Pancreas (tissue), 10 donors: Measurements from ENCODE around the gene AKAP12. TPM values are rescaled to one million over a fixed set of nuclear protein-coding genes. Genes with fewer than 3 reads are reported as not detected.

Experiments used
- ATAC-seq, 4 donors: fragments of 200-7000 bp; cut with Tn5 transposase; one replicate each; pipeline versions ENCODE4 v1.8.0 to v1.9.1; 2020; ENCODE audit warnings: mild to moderate bottlenecking in 4 of 4, moderate library complexity in 4 of 4
- DNase-seq, 6 donors: peaks; one replicate each; pipeline ENCODE4 v3.0.0-alpha.2; 2020
- FAIRE-seq: peaks from 2 replicates; lab custom pipeline; 2012; peaks lifted over from hg19 to GRCh38; lab: Jason Lieb, UNC
- H3K27ac ChIP-seq, 4 donors: fragments of 200-600 bp; sonication (generic); 1 replicate in 3 of 4; 2 replicates in 1 of 4; pipeline versions ENCODE4 v1.5.0 to v1.8.0; 2020
- H3K27me3 ChIP-seq, 4 donors: fragments of 200-600 bp; one replicate each; pipeline ENCODE4 v1.8.0; 2021
- H3K36me3 ChIP-seq, 3 donors: fragments of 200-600 bp; sonication (generic) in 1 of 3; one replicate each; pipeline versions ENCODE4 v1.5.0 to v1.8.0; 2020 to 2021
- H3K4me1 ChIP-seq, 3 donors: fragments of 200-600 bp; one replicate each; pipeline ENCODE4 v1.8.0; 2021
- H3K4me3 ChIP-seq, 4 donors: fragments of 200-600 bp; sonication (generic) in 2 of 4; one replicate each; pipeline versions ENCODE4 v1.5.0 to v1.8.0; 2020 to 2021
- H3K9me3 ChIP-seq, 4 donors: fragments of 200-600 bp; one replicate each; pipeline ENCODE4 v1.8.0; 2021
- WGBS, 2 donors: extraction: QIAGEN DNeasy Blood & Tissue Kit; methylation state at CpG; one replicate each; pipeline ENCODE4 v1.1.7; 2013; 5-methylcytosine and 5-hydroxymethylcytosine counted together
- intact Hi-C, 3 donors: fragments of 100-400 bp; cut with DNase I; formaldehyde crosslinking; loops; one replicate each; pipeline versions ENCODE4 v1.11.1 to v1.14.2; 2022
- polyA plus RNA-seq, 2 donors: library from polyadenylated mRNA; stranded (reverse); fragments of 200-250 nt; gene quantifications; one replicate each; pipeline ENCODE4 v1.2.3, GENCODE V29; 2013
- total RNA-seq, 6 donors: library from RNA; stranded (reverse); fragmentation: NEBNext Ultra II Directional in 4 of 6; extraction: Animal tissue kit (Norgen Biotek cat#: 25700) in 4 of 6; gene quantifications; one replicate each; pipeline versions ENCODE4 v1.2.1 to v1.2.4, GENCODE V29; 2021 to 2023
- TF ChIP-seq, protein P1 (sequence below), 4 donors: fragments of 200-600 bp; sonication (generic) in 3 of 4; IDR thresholded peaks; one replicate each; pipeline versions ENCODE4 v1.5.0 to v1.8.0; 2021; ENCODE audit warnings: antibody characterized with exemption in 4 of 4
- donor health status: healthy with polysubstance abuse.
- donor health status: DM: no; HTN: no; CAD: no; lungs with moderate emphysema.
- donor health status: DM: no; HTN: no; CAD: no.
- donor health status: control.
- donor health status: control.
- donor health status: Bipolar disorder and iron deficiency.
- donor health status: DM: yes; HTN: yes; CAD: no.
- donor health status: DM: no; HTN: no; CAD: no.
- donor health status: DM: no; HTN: no; CAD: no.
- donor health status: DM: yes; HTN: yes; CAD: no.

Gene AKAP12
- total and polyA plus RNA-seq, 8 donors = 2.4 to 13.2 (median 3.8) TPM

DNA sequence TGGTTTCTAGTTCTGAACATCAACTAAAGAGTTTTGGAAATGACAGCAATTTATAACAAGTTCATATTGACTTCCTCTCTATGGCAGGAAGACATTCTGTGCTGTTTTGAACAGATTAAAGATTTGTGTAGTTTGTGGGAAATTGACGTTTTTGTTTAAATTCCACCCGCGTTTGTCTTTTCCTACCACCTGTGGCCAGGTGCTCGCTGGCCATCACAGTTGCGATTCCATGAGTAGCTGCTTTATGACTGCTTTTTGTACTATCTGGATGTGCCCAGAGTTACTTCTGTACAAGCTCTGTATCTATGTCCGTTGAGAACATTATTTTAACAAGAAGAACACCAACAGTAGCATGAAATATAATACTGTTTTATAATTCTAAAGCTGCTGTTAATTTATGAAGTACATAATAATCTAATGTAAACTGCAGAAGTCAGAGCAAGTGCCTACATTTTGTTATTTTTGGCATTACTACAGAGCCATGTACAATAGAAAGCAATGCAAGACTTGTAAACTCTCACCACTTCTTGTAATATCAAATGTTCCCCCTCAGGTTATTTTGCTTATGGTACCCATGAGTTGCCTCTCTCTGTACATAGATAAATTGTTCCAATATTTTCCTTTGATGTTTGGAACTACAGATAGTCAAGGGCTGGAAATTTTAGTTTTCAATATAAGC lies 118.1 kb downstream of the AKAP12 start:
- Histone ChIP-seq H3K27ac (no peak overlapping the region), H3K27me3 (no peaks in the 10 kb centered on the region), H3K9me3 (no peaks in the 10 kb centered on the region), H3K4me3 (no peak overlapping the region), H3K36me3 (no peaks in the 10 kb centered on the region), H3K4me1 (no peaks in the 10 kb centered on the region)
- no peak for FAIRE-seq
- WGBS, 2 donors = 74 to 81% methylated on average over 6 of the region's 6 CpGs
- intact Hi-C loops = no loop called here
- no peak for DNase-seq
- TF ChIP-seq, protein P1, sequence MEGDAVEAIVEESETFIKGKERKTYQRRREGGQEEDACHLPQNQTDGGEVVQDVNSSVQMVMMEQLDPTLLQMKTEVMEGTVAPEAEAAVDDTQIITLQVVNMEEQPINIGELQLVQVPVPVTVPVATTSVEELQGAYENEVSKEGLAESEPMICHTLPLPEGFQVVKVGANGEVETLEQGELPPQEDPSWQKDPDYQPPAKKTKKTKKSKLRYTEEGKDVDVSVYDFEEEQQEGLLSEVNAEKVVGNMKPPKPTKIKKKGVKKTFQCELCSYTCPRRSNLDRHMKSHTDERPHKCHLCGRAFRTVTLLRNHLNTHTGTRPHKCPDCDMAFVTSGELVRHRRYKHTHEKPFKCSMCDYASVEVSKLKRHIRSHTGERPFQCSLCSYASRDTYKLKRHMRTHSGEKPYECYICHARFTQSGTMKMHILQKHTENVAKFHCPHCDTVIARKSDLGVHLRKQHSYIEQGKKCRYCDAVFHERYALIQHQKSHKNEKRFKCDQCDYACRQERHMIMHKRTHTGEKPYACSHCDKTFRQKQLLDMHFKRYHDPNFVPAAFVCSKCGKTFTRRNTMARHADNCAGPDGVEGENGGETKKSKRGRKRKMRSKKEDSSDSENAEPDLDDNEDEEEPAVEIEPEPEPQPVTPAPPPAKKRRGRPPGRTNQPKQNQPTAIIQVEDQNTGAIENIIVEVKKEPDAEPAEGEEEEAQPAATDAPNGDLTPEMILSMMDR (IDR thresholded peaks at IDR 0.05) = no peak
- ATAC-seq = no peak

DNA sequence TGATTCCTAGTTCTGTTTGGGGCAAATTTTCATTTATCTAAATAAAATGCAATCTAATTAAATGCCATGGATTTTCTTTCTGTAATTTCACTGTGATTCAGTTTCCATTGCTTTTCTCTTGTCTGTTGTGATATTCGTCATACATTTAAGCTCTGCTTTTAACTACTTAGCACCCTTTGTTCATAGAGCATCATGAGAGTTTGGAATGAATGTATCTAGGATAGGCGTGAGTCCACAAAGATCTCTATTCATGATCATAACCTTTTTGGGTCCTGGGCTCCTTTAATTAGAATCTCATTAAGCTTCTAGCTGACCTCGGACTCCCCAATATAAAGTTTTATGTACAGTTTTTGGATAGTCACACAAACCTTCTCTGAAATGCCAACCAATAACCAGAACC lies 118.7 kb downstream of the AKAP12 start:
- H3K36me3 ChIP-seq = no peaks in the 10 kb centered on the region
- intact Hi-C loops = no loop called here

DNA sequence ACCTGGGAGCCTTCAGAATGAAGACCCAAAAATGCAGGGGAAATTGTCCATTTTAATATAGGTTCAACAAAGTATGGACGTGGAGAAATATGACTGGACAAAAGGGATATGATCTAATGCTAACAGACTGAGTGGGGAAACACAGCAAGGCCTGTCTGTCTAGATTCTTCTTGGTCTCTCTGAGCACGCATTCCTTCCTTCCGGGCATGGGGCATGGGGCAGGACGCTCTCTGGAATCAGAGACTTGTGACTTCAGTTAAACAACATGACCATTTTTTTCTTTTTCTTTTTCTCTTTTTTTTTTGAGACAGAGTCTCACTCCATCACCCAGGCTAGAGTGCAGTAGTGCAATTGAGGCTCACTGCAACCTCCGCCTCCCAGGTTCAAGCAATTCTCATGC lies 119.7 kb downstream of the AKAP12 start:
- H3K27me3 ChIP-seq = no peaks in the 10 kb centered on the region
- DNase-seq = no peak
- no peaks in the 10 kb centered on the region for H3K4me1 ChIP-seq
- TF ChIP-seq, protein P1 (IDR thresholded peaks at IDR 0.05) = no peak
- H3K27ac ChIP-seq = no peak overlapping the region
- no peaks in the 10 kb centered on the region for H3K36me3 ChIP-seq
- FAIRE-seq = no peak
- intact Hi-C loops = no loop called here
- H3K9me3 ChIP-seq = no peaks in the 10 kb centered on the region
- H3K4me3 ChIP-seq = no peak overlapping the region
- no peak for ATAC-seq
- 93 to 95% methylated on average over 5 of the region's 5 CpGs for WGBS, 2 donors

More for the DNA sequence above, 118.7 kb downstream of the AKAP12 start:
- Histone ChIP-seq H3K9me3 (no peaks in the 10 kb centered on the region), H3K27me3 (no peaks in the 10 kb centered on the region), H3K4me3 (no peak overlapping the region), H3K4me1 (no peaks in the 10 kb centered on the region), H3K27ac (no peak overlapping the region)
- ATAC-seq (no peak), FAIRE-seq (no peak), DNase-seq (no peak)
- TF ChIP-seq, protein P1 (IDR thresholded peaks at IDR 0.05) = no peak
- 86 to 95% methylated on average over 3 of the region's 3 CpGs for WGBS, 2 donors

DNA sequence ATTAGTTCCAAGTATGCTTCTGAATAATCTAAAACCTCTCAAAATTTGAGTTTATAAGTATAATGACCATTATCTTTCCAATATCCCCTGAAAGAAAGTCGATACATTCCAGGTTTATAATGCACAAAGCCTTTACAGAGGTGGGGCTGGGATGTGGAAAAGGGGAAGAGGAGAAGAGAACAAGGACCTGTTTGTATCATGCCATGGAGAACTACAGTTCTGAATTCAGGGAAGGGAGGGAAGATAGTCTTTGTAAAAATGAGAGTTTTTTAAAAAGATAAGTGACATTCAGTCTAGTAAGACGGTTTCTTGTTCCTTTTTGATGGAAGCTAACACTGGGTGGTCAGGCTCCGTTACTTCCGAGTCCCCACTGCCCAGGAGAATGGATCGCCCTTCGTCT lies 125.5 kb downstream of the AKAP12 start:
- H3K36me3 ChIP-seq = peaks cover 0 to 15% (median 0%) of the 10 kb centered on the region in 3 donors
- intact Hi-C loops = no loop called here
- no peaks in the 10 kb centered on the region for H3K4me1 ChIP-seq
- H3K4me3 ChIP-seq = no peak overlapping the region
- TF ChIP-seq, protein P1 (IDR thresholded peaks at IDR 0.05) = no peak
- no peak for ATAC-seq
- no peaks in the 10 kb centered on the region for H3K27me3 ChIP-seq
- no peak for FAIRE-seq
- H3K27ac ChIP-seq = no peak overlapping the region
- no peaks in the 10 kb centered on the region for H3K9me3 ChIP-seq
- 92 to 93% methylated on average over 6 of the region's 6 CpGs for WGBS, 2 donors
- DNase-seq = no peak

DNA sequence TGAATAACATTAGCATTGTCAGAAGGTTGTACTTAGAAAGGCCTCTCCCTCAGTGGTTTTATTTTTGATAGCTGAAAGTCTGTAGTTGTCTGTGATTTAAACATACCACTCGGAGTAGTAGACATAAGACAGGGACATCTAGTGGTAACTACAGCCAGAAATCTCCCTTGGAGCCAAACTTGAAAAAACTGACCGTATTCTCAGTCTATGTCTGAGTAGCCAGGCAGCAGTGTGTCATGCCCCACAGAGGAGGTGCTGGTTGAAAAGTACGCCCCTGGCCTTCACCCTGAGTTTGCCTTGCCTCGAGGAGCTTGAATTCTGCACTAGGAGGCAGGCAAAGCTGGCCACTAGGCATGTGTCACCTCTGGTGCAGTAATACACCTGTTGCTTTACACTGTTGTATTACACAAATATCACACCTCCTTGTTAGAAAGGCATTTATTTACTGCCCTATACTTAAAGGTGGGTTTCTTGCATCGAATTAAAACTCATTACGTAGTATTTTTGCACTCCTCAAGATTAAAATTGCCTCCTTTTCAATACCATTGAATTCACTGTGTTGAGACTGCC lies 130.8 kb downstream of the AKAP12 start:
- 89 to 90% methylated on average over 6 of the region's 6 CpGs for WGBS, 2 donors
- TF ChIP-seq, protein P1 (IDR thresholded peaks at IDR 0.05) = no peak
- FAIRE-seq = no peak
- Histone ChIP-seq H3K9me3 (no peaks in the 10 kb centered on the region), H3K4me1 (no peaks in the 10 kb centered on the region), H3K27ac (no peak overlapping the region), H3K36me3 (peaks cover 0 to 19% (median 4%) of the 10 kb centered on the region in 3 donors), H3K4me3 (no peak overlapping the region), H3K27me3 (no peaks in the 10 kb centered on the region)
- intact Hi-C loops = no loop called here
- ATAC-seq = no peak
- no peak for DNase-seq
